Measurements from ENCODE around the gene VEPH1.

Gene VEPH1

GRCh38 chr3:157381606-157382005 is 121.6 kb downstream of the VEPH1 start:
- DNase-seq: no peak

- DNase-seq: no peak
These were observed 123.6 kb downstream of the VEPH1 start for GRCh38 chr3:157379525-157380140.

- no peak for DNase-seq
These were observed 126.5 kb downstream of the VEPH1 start for GRCh38 chr3:157376603-157377300.

GRCh38 chr3:157375342-157375986 is 127.8 kb downstream of the VEPH1 start:
- no peak for DNase-seq

- no peak for DNase-seq
These were observed 128.3 kb downstream of the VEPH1 start for GRCh38 chr3:157374933-157375332.

- DNase-seq: no peak
These were observed 129.4 kb downstream of the VEPH1 start for GRCh38 chr3:157373783-157374182.

- DNase-seq: no peak
These were observed 132.3 kb downstream of the VEPH1 start for GRCh38 chr3:157370867-157371266.

GRCh38 chr3:157369727-157370421 is 133.3 kb downstream of the VEPH1 start:
- DNase-seq: no peak

GRCh38 chr3:157368171-157368570 is 135.0 kb downstream of the VEPH1 start:
- no peak for DNase-seq

- no peak for DNase-seq
These were observed 139.8 kb downstream of the VEPH1 start for GRCh38 chr3:157363393-157363792.

GRCh38 chr3:157362348-157362747 is 140.9 kb downstream of the VEPH1 start:
- no peak for DNase-seq

GRCh38 chr3:157360044-157360443 is 143.2 kb downstream of the VEPH1 start:
- no peak for DNase-seq

GRCh38 chr3:157356541-157356940 is 146.7 kb downstream of the VEPH1 start:
- no peak for DNase-seq

- DNase-seq: no peak
These were observed 147.9 kb downstream of the VEPH1 start for GRCh38 chr3:157355276-157355675.

- DNase-seq: peak; percentile 17
These were observed 148.5 kb downstream of the VEPH1 start for GRCh38 chr3:157354722-157355121.

- peak; percentile 71 for DNase-seq
These were observed 149.0 kb downstream of the VEPH1 start for GRCh38 chr3:157354254-157354653.

GRCh38 chr3:157353652-157354051 is 149.6 kb downstream of the VEPH1 start:
- DNase-seq: no peak

GRCh38 chr3:157351981-157352380 is 151.2 kb downstream of the VEPH1 start:
- peak; percentile 13 for DNase-seq

GRCh38 chr3:157350651-157351050 is 152.6 kb downstream of the VEPH1 start:
- DNase-seq: peak; percentile 12

- peak; percentile 5 for DNase-seq
These were observed 154.7 kb downstream of the VEPH1 start for GRCh38 chr3:157348304-157349075.

- peak; percentile 8 for DNase-seq
These were observed 155.5 kb downstream of the VEPH1 start for GRCh38 chr3:157347577-157348303.

Data from hematopoietic multipotent progenitor cell treated with erythropoietin and hydrocortisone succinate and interleukin-3 and kit ligand, for 4 days (in vitro differentiated cells).